T-cell (primary cell): ENCODE data around the gene CCDC81. TPM values are rescaled to one million over a fixed set of nuclear protein-coding genes. Genes with fewer than 3 reads are reported as not detected.
"Not testable (repeated sequence)": the region's sequence is repeated elsewhere in the genome, so short reads cannot be mapped to it uniquely, and the experiment has no call there.

Experiments used
- ATAC-seq, 4 experiments: fragments of 200-7000 bp in 3 of 4; fragments of 150-1000 bp in 1 of 4; cut with Tn5 transposase; replicated peaks in 1 of 4; 1 replicate in 3 of 4; 2 replicates in 1 of 4; pipeline ENCODE4 v1.10.0; 2021; ENCODE audit warnings: moderate library complexity in 3 of 4, mild to moderate bottlenecking in 2 of 4, moderate number of reproducible peaks in 1 of 4
- CTCF ChIA-PET, 2 donors: fragments of 300-600 bp; sonication (Branson Sonifier 250); formaldehyde crosslinking; loops; one replicate each; lab custom pipeline; 2022; ENCODE audit warnings: antibody characterized with exemption in 2 of 2; lab: Charles Lee
- POLR2A ChIA-PET, 2 donors: fragments of 300-600 bp; sonication (Branson Sonifier 250); formaldehyde crosslinking; loops; one replicate each; lab custom pipeline; 2022; ENCODE audit warnings: antibody characterized with exemption in 2 of 2; lab: Charles Lee
- DNase-seq, 35 experiments: peaks; one replicate each; pipeline versions ENCODE4 v3.0.0 to v3.0.0-alpha.2; 2013 to 2023
- H3K27ac ChIP-seq: one replicate; pipeline ENCODE4 v1.5.1; 2013; ENCODE audit warnings: low read length
- H3K27me3 ChIP-seq, 2 experiments: replicated peaks in 1 of 2; 1 replicate in 1 of 2; 2 replicates in 1 of 2; pipeline versions ENCODE4 v1.6.1 to v1.7.0; 2013; ENCODE audit warnings: low read length in 1 of 2, mixed read lengths in 1 of 2; ENCODE audit not compliant: control insufficient read depth in 2 of 2, insufficient read depth in 2 of 2; ENCODE audit errors: extremely low read depth in 1 of 2
- H3K36me3 ChIP-seq, 2 donors: 1 replicate in 1 of 2; 2 replicates in 1 of 2; pipeline versions ENCODE4 v1.6.1 to v1.7.0; 2013; ENCODE audit warnings: low read length in 1 of 2; ENCODE audit not compliant: control insufficient read depth in 2 of 2, insufficient read depth in 1 of 2; ENCODE audit errors: extremely low read depth in 1 of 2
- H3K4me1 ChIP-seq, 2 experiments: 1 replicate in 1 of 2; 2 replicates in 1 of 2; pipeline versions ENCODE4 v1.6.1 to v1.7.0; 2013; ENCODE audit warnings: low read length in 2 of 2, mixed read lengths in 1 of 2; ENCODE audit not compliant: insufficient read depth in 2 of 2, control insufficient read depth in 1 of 2; ENCODE audit errors: extremely low read depth in 1 of 2
- H3K4me3 ChIP-seq, 2 donors: 1 replicate in 1 of 2; 2 replicates in 1 of 2; pipeline versions ENCODE4 v1.5.1 to v1.7.0; 2013; ENCODE audit warnings: mild to moderate bottlenecking in 2 of 2, low read length in 1 of 2, moderate library complexity in 1 of 2; ENCODE audit not compliant: control insufficient read depth in 1 of 2; ENCODE audit errors: extremely low read depth in 1 of 2
- H3K9me3 ChIP-seq: 2 replicates; pipeline ENCODE4 v1.7.0; 2013
- H3K27ac Mint-ChIP-seq, 2 donors: one replicate each; pipeline ENCODE4 v1.8.0; 2020 to 2021; ENCODE audit warnings: mild to moderate bottlenecking in 2 of 2, mixed read lengths in 2 of 2
- H3K27me3 Mint-ChIP-seq, 2 donors: one replicate each; pipeline ENCODE4 v1.8.0; 2021 to 2022; ENCODE audit warnings: mixed read lengths in 2 of 2
- H3K36me3 Mint-ChIP-seq: one replicate; pipeline ENCODE4 v1.8.0; 2021; ENCODE audit warnings: mixed read lengths
- H3K4me1 Mint-ChIP-seq, 3 donors: one replicate each; pipeline ENCODE4 v1.8.0; 2020 to 2022; ENCODE audit warnings: mixed read lengths in 3 of 3, mild to moderate bottlenecking in 1 of 3
- H3K4me3 Mint-ChIP-seq, 3 donors: one replicate each; pipeline ENCODE4 v1.8.0; 2020 to 2022; ENCODE audit warnings: mild to moderate bottlenecking in 3 of 3, mixed read lengths in 3 of 3, moderate library complexity in 3 of 3
- H3K9me3 Mint-ChIP-seq, 3 donors: one replicate each; pipeline ENCODE4 v1.8.0; 2020 to 2022; ENCODE audit warnings: mixed read lengths in 3 of 3
- WGBS: methylation state at CpG from one replicate; pipeline ENCODE4 v1.1.5; 2013; ENCODE audit warnings: missing lambda C conversion rate; ENCODE audit not compliant: insufficient coverage; 5-methylcytosine and 5-hydroxymethylcytosine counted together
- total RNA-seq, 35 experiments: library from RNA in 6 of 35; stranded (reverse) in 6 of 35; fragments of 120-200 nt in 1 of 35; gene quantifications; one replicate each; pipeline versions ENCODE4 v1.2.1 to v1.2.4 and lab custom pipeline; 2013 to 2026

Gene CCDC81
- total RNA-seq, 5 donors from 2014 or later (not counting 1 experiment from before 2014, with no cell fraction given): 0.47 to 1.3 (median 0.85) TPM

DNA sequence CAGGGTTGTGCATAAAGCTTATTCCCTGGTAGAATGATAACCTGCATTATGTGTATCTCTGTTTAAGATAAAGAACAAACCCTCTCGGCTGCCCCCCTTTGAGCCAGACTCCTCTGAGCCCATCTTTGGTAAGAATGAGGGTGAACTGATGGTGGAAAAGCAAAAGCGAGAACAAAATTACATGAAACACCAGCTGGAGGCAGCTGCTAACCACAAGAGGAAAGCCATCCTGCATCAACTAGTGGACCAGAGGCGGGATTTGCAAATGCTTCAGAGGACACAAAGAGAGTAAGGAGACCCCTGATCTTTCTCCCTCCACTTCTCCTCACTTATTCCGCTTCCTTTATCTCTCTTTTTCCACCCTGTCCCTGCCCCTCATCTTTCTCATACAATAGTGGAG is 40.3 kb downstream of the CCDC81 start:
- CTCF ChIA-PET: no interaction called here
- Mint-ChIP-seq H3K4me3 (no peak overlapping the region), H3K4me1 (no peaks in the 10 kb centered on the region), H3K9me3 (no peaks in the 10 kb centered on the region), H3K27me3 (no peaks in the 10 kb centered on the region), H3K27ac (no peak overlapping the region), H3K36me3 (peaks cover 4% of the 10 kb centered on the region)
- POLR2A ChIA-PET: no interaction called here
- peaks cover 0 to 3% of the 10 kb centered on the region in 2 donors for H3K36me3 ChIP-seq
- DNase-seq: no peak
- no peaks in the 10 kb centered on the region for H3K27me3 ChIP-seq
- no peak for ATAC-seq
- H3K9me3 ChIP-seq: no peaks in the 10 kb centered on the region
- no peak overlapping the region for H3K27ac ChIP-seq
- no peak overlapping the region for H3K4me3 ChIP-seq
- no CpG with 5 or more reads among the region's 4 CpGs for WGBS
- H3K4me1 ChIP-seq: no peaks in the 10 kb centered on the region

DNA sequence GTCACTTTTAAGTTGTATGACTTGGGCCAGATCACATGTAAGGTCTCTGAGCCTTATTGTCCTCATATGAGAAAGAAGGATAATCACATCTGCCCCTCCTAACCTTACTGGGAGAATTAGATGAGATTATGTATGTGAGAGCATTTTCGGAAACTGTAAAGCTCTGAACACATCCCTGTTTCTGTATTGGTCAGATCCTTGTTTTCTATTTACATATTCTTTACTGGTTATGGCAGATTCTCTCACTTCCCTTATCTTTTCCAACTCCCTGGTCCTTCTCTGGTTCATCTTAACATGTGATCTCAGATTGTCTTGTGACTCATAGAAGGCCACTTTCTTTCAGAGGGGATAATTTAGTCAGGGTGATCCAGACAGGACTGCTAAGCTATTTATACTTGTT is 41.8 kb downstream of the CCDC81 start:
- POLR2A ChIA-PET: interaction anchor here in 1 of 2 donors (0.7 kb wide), 1 partner anchor 149 kb away, joined by 3 read pairs; no protein-coding TSS in a partner anchor
- ATAC-seq: no peak
- no CpG with 5 or more reads among the region's 1 CpG for WGBS

GRCh38 chr11:86416951-86417350 is 42.3 kb downstream of the CCDC81 start:
- H3K27ac Mint-ChIP-seq, ATAC-seq, H3K4me3 ChIP-seq, DNase-seq, H3K27ac ChIP-seq, H3K27me3 Mint-ChIP-seq, H3K9me3 ChIP-seq, H3K36me3 ChIP-seq, H3K27me3 ChIP-seq, H3K36me3 Mint-ChIP-seq, CTCF ChIA-PET, H3K9me3 Mint-ChIP-seq, H3K4me1 Mint-ChIP-seq, H3K4me3 Mint-ChIP-seq, H3K4me1 ChIP-seq, POLR2A ChIA-PET: not testable (repeated sequence)
- WGBS: 85% methylated on average over 7 of the region's 9 CpGs

More for the DNA sequence above, 41.8 kb downstream of the CCDC81 start:
- Mint-ChIP-seq H3K4me3 (no peak overlapping the region), H3K27ac (no peak overlapping the region), H3K36me3 (peaks cover 6% of the 10 kb centered on the region), H3K9me3 (no peaks in the 10 kb centered on the region), H3K27me3 (no peaks in the 10 kb centered on the region), H3K4me1 (no peaks in the 10 kb centered on the region)
- H3K9me3 ChIP-seq: no peaks in the 10 kb centered on the region
- DNase-seq: no peak
- no peak overlapping the region for H3K4me3 ChIP-seq
- H3K27ac ChIP-seq: no peak overlapping the region
- H3K27me3 ChIP-seq: no peaks in the 10 kb centered on the region
- CTCF ChIA-PET: no interaction called here
- no peaks in the 10 kb centered on the region for H3K4me1 ChIP-seq
- H3K36me3 ChIP-seq: peaks cover 0 to 3% of the 10 kb centered on the region in 2 donors

DNA sequence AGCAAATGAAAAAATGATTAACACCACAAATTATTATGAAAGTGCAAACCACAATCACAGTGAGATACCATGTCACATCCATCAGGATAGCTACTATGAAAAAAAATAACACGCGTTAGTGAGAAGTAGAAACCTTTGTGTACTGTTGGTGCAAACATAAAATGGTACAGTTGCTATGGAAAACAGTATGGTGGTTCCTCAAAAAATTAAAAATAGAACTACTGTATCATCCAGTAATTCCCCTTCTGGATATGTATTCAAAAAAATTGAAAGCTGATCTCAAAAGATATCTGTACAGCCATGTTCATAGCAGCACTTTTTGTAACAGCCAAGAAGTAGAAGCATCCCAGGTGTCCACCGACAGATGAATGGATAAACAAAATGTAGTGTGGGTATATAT is 43.4 kb downstream of the CCDC81 start:
- H3K4me1 ChIP-seq: no peaks in the 10 kb centered on the region
- DNase-seq: no peak
- no CpG with 5 or more reads among the region's 3 CpGs for WGBS
- no peaks in the 10 kb centered on the region for H3K27me3 ChIP-seq
- ChIA-PET CTCF (no interaction called here), POLR2A (no interaction called here)
- H3K9me3 Mint-ChIP-seq: no peaks in the 10 kb centered on the region
- H3K27me3 Mint-ChIP-seq: no peaks in the 10 kb centered on the region
- H3K4me3 Mint-ChIP-seq: no peak overlapping the region
- no peaks in the 10 kb centered on the region for H3K4me1 Mint-ChIP-seq
- H3K9me3 ChIP-seq: no peaks in the 10 kb centered on the region
- no peak overlapping the region for H3K4me3 ChIP-seq
- no peaks in the 10 kb centered on the region for H3K36me3 ChIP-seq
- no peak overlapping the region for H3K27ac Mint-ChIP-seq
- H3K27ac ChIP-seq: no peak overlapping the region
- no peak for ATAC-seq
- peaks cover 10% of the 10 kb centered on the region for H3K36me3 Mint-ChIP-seq

DNA sequence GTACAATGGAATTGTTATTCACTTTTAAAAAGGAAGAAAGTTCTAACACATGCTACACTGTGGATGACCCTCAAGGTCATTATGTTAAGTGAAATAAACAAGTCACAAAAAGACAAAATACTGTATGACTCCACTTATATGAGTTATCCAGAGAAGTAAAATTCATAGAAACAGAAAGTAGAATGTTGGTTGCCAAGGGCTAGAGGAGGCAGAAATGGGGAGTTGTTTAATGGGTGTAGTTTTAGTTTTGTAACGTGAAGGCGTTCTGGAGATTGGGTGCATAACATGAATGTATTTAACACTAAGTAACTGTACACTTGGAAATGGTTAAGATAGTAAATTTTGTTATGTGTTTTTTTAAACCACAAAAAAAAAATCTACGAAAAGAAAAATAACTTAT is 43.8 kb downstream of the CCDC81 start:
- CTCF ChIA-PET: no interaction called here
- no peak for ATAC-seq
- DNase-seq: no peak

DNA sequence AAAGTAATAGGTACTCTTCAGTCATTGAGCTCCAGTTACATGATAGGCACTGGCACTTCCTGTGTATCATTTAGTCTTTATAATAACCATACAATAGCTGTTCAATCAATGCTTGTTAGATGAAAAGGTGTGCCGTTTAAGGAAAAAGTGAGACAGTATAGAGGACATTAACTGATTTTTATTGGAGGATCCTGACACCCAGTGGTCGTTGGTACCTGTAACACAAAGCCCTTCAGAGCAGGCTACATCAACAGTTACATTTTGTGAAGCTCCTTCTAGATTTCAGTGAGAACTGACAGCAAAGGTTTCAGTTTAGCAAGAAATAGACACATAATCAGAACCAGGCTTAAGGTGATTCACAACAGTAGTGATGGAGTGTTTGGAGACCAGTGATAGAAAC is 44.2 kb downstream of the CCDC81 start:
- no peaks in the 10 kb centered on the region for H3K9me3 ChIP-seq
- H3K36me3 ChIP-seq: no peaks in the 10 kb centered on the region
- Mint-ChIP-seq H3K4me3 (no peak overlapping the region), H3K9me3 (no peaks in the 10 kb centered on the region), H3K36me3 (peaks cover 10% of the 10 kb centered on the region), H3K27me3 (no peaks in the 10 kb centered on the region), H3K4me1 (no peaks in the 10 kb centered on the region), H3K27ac (no peak overlapping the region)
- no peak for DNase-seq
- no peak for ATAC-seq
- no CpG with 5 or more reads among the region's 2 CpGs for WGBS
- no peak overlapping the region for H3K27ac ChIP-seq
- no peaks in the 10 kb centered on the region for H3K27me3 ChIP-seq
- H3K4me1 ChIP-seq: no peaks in the 10 kb centered on the region
- ChIA-PET POLR2A (no interaction called here), CTCF (no interaction called here)
- H3K4me3 ChIP-seq: no peak overlapping the region

More for the DNA sequence above, 43.8 kb downstream of the CCDC81 start:
- Mint-ChIP-seq H3K27me3 (no peaks in the 10 kb centered on the region), H3K36me3 (peaks cover 10% of the 10 kb centered on the region), H3K4me1 (no peaks in the 10 kb centered on the region), H3K9me3 (no peaks in the 10 kb centered on the region), H3K4me3 (no peak overlapping the region), H3K27ac (no peak overlapping the region)
- POLR2A ChIA-PET: no interaction called here
- no peak overlapping the region for H3K4me3 ChIP-seq
- H3K4me1 ChIP-seq: no peaks in the 10 kb centered on the region
- H3K36me3 ChIP-seq: no peaks in the 10 kb centered on the region
- no peaks in the 10 kb centered on the region for H3K9me3 ChIP-seq
- H3K27ac ChIP-seq: no peak overlapping the region
- WGBS: no CpG with 5 or more reads among the region's 3 CpGs
- H3K27me3 ChIP-seq: no peaks in the 10 kb centered on the region

GRCh38 chr11:86421946-86422345 is 47.3 kb downstream of the CCDC81 start:
- Mint-ChIP-seq H3K9me3 (peaks cover 5 to 14% (median 6%) of the 10 kb centered on the region in 3 donors), H3K4me1 (no peaks in the 10 kb centered on the region), H3K4me3 (no peak overlapping the region), H3K27ac (no peak overlapping the region), H3K27me3 (no peaks in the 10 kb centered on the region), H3K36me3 (peaks cover 17% of the 10 kb centered on the region)
- DNase-seq (no peak), ATAC-seq (no peak)
- H3K36me3 ChIP-seq: no peaks in the 10 kb centered on the region
- H3K27me3 ChIP-seq: no peaks in the 10 kb centered on the region
- no peak overlapping the region for H3K4me3 ChIP-seq
- H3K27ac ChIP-seq: no peak overlapping the region
- no peaks in the 10 kb centered on the region for H3K4me1 ChIP-seq
- no peaks in the 10 kb centered on the region for H3K9me3 ChIP-seq
- 75% methylated on average over 1 of the region's 4 CpGs for WGBS
- ChIA-PET CTCF (interaction anchor here in 1 of 2 donors (0.7 kb wide), 1 partner anchor 615 kb away, joined by 5 read pairs; no protein-coding TSS in a partner anchor), POLR2A (no interaction called here)
